Adrenal gland (tissue), 5 donors: ENCODE measurements around the gene ENTREP3.

Experiments
- CTCF ChIP-seq, 6 experiments: fragments of 450-650 bp in 4 of 6; fragments of 200-600 bp in 2 of 6; sonication (generic) in 1 of 6; IDR thresholded peaks; 1 replicate in 5 of 6; 2 replicates in 1 of 6; pipeline versions ENCODE4 v1.5.1 to v1.8.0; 2016 to 2021; ENCODE audit warnings: antibody characterized with exemption in 6 of 6, mild to moderate bottlenecking in 2 of 6, moderate library complexity in 1 of 6
- POLR2A ChIP-seq, 2 donors: fragments of 450-650 bp; IDR thresholded peaks; one replicate each; pipeline ENCODE4 v1.6.1; 2017; ENCODE audit warnings: antibody characterized with exemption in 2 of 2, mild to moderate bottlenecking in 2 of 2, moderate library complexity in 1 of 2
- donor health status: DM: no; HTN: no; CAD: no.

- TF ChIP-seq CTCF (IDR thresholded peaks at IDR 0.05), result no peak
- no peak for TF ChIP-seq POLR2A (IDR thresholded peaks at IDR 0.05)
Measured at GRCh38 chr1:155279268-155279667, 24.0 kb upstream of the ENTREP3 start.
